GM13976 (cell line): ENCODE measurements around the gene XRCC6.

Experiments
- DNase-seq: peaks from one replicate; pipeline ENCODE4 v3.0.0; 2012; ENCODE audit warnings: low spot score
- CTCF ChIP-seq: IDR thresholded peaks from 2 replicates; pipeline ENCODE4 v1.5.1; 2012; ENCODE audit warnings: borderline replicate concordance, mild to moderate bottlenecking; ENCODE audit not compliant: insufficient read depth; ENCODE audit errors: extremely low read depth, missing control alignments, control extremely low read depth
- in situ Hi-C: fragments of 300-500 bp; cut with MboI; formaldehyde crosslinking; loops from one replicate; pipeline ENCODE4 v1.12.0; 2022; ENCODE audit warnings: low sequenced_read_pairs, mixed read lengths, inconsistent platforms; ENCODE audit not compliant: unreplicated experiment

XRCC6 gene

GRCh38 chr22:41648432-41648831, 27.3 kb downstream of the XRCC6 start:
- DNase-seq = no peak
- in situ Hi-C loops = no loop called here
- no peak for TF ChIP-seq CTCF

- no peak for TF ChIP-seq CTCF
- in situ Hi-C loops = no loop called here
- no peak for DNase-seq
These were observed 29.1 kb downstream of the XRCC6 start for GRCh38 chr22:41650229-41650628.

GRCh38 chr22:41650821-41651220, 29.7 kb downstream of the XRCC6 start:
- no peak for DNase-seq
- no peak for TF ChIP-seq CTCF
- in situ Hi-C loops = no loop called here

GRCh38 chr22:41654322-41654721, 33.2 kb downstream of the XRCC6 start:
- in situ Hi-C loops = no loop called here

GRCh38 chr22:41656556-41656955, 35.5 kb downstream of the XRCC6 start:
- in situ Hi-C loops = no loop called here
- no peak for TF ChIP-seq CTCF
- no peak for DNase-seq

More at GRCh38 chr22:41654322-41654721, 33.2 kb downstream of the XRCC6 start:
- no peak for DNase-seq
- TF ChIP-seq CTCF = no peak

- in situ Hi-C loops = no loop called here
- TF ChIP-seq CTCF = no peak
- DNase-seq = no peak
These were observed 36.6 kb downstream of the XRCC6 start for GRCh38 chr22:41657709-41658108.

- in situ Hi-C loops = no loop called here
- DNase-seq = no peak
- no peak for TF ChIP-seq CTCF
These were observed 37.8 kb downstream of the XRCC6 start for GRCh38 chr22:41658869-41659268.
